Measurements from ENCODE around the gene GPR157.

DNA sequence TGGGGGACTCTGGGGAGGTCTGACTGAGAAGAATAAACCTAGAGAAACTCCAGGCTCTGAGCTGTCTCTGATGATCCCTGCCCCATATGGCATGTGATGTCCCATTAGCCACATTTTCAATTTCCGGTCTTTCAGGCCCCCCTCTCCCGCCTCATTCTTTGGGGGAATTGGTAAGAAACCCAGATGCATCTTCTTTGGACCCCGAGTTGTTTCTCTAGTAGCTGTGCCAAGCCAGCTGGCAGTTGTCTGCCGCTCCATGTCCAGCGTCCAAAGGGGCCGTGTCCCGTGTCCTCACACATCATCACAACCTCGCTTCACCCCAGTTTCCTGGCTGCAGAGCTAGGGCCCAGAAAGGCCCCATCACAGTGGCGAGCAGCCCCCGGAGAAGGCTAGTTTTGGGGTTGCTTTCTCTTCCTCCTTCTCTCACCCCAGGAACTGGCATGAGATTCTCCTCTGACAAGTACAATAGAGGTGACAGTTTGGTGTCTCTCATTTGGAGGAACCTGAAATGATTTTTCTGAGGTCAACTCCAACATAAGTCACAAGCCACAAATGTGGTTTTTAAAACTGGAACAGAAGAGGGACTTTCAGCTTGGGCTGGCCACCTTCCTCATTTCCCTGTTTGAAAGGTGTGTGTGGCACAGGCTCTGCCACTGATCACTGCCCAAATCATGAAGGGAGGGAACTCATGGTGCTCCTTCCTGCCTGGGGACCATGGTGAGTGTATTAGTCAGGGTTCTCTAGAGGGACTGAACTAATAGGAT lies 6.4 kb upstream of the GPR157 start:
- TF ChIP-seq, protein P1, sequence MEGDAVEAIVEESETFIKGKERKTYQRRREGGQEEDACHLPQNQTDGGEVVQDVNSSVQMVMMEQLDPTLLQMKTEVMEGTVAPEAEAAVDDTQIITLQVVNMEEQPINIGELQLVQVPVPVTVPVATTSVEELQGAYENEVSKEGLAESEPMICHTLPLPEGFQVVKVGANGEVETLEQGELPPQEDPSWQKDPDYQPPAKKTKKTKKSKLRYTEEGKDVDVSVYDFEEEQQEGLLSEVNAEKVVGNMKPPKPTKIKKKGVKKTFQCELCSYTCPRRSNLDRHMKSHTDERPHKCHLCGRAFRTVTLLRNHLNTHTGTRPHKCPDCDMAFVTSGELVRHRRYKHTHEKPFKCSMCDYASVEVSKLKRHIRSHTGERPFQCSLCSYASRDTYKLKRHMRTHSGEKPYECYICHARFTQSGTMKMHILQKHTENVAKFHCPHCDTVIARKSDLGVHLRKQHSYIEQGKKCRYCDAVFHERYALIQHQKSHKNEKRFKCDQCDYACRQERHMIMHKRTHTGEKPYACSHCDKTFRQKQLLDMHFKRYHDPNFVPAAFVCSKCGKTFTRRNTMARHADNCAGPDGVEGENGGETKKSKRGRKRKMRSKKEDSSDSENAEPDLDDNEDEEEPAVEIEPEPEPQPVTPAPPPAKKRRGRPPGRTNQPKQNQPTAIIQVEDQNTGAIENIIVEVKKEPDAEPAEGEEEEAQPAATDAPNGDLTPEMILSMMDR (IDR thresholded peaks at IDR 0.05; ENCODE audit: insufficient read depth, low read depth, low read length): no peak
- TF ChIP-seq EZH2 (IDR thresholded peaks at IDR 0.05; ENCODE audit: insufficient read depth, low read length): no peak
